ENCODE data around the gene TLNRD1.
"Not testable (repeated sequence)": the region's sequence is repeated elsewhere in the genome, so short reads cannot be mapped to it uniquely, and the experiment has no call there.

The TLNRD1 gene

DNA sequence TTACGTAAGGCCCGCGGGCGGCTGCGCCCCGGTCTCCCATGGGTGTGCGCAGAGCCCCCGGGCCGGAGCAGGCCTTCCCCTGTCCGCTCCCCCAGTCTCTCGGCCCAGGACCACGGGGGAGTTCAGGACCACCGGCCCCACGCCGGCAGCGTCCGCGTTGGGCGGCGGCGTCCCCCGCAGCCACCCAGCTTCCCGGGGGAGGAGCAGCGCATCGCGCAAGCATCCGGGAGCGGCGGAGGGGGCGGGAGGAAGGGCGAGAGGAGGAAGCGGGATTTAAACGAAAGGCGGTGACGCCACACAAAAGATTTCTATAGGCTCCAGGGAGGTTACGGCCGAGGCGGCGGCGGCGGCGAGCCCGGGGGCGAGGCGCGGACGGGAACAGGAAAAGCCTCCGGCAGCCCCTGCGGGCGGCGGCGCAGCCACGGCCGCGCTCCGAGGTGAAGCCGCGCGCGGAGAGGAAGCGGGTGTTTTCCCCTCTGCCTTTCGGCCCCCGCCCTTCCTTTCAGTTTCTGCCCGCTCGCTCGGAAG, at the start of gene TLNRD1:
Gene TLNRD1, plus strand, starts transcription at position 300 of the 528 bp plus-strand sequence. CDS start 1,349 bp downstream, outside the sequence.
- DNase-seq (ENCODE audit: low read depth in 2 of 2, low spot score in 1 of 2) = peak; percentile 50 to 66

- no peak for DNase-seq (ENCODE audit: low read depth in 2 of 2, low spot score in 1 of 2)
Measured at GRCh38 chr15:80951941-80952340, 48.8 kb upstream of the TLNRD1 start.

DNA sequence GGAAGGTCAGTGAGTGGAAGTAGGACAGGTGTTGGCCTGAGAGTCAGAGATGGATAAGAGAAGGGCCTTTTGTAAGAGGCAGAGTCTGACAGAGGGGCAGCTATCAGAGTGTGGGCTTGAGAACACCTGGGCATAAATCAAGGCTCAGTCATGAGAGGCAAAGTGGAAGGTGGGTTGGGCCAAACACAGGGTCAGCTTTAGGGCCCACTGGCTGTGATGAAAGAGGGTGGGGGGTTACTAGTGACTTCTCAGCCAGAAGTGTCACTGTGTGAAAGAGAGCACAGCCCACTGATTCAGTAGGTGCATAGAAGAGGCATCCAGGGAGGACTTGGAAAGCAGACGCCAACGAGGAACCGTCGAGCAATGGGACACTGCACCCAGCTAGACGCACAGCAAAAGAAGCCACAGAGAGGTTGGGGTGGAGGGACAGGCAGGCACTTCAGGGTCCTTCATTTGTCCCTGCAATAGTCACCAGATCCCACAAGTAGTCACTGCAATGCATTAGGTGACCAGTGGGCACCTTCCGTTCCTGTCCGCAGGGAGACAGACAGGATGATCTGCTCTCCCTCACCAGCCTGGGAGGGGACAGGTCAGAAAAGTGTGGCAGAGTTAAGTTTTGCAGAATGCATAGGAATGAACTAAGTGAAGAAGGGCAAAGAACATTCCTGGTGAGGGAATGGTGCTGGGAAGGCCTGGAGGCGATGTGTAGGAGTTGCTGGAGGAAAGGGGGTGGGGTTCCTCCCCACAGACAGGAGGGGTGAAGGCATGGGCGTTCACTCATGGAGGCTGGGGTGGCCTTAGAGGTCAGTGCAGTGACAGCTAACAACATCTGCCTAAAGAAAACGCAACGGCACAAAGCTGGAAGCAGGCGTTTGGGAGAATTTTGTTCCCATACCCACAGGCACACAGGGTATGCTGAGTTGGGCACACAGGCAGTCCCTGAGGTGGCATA, 47.4 kb upstream of the TLNRD1 start:
- DNase-seq (ENCODE audit: low read depth in 2 of 2, low spot score in 1 of 2) = no peak

GRCh38 chr15:80953953-80954778, 46.6 kb upstream of the TLNRD1 start:
- no peak for DNase-seq (ENCODE audit: low read depth in 2 of 2, low spot score in 1 of 2)

GRCh38 chr15:80955571-80956452, 44.9 kb upstream of the TLNRD1 start:
- peak; percentile 14 to 34 for DNase-seq (ENCODE audit: low read depth in 2 of 2, low spot score in 1 of 2)

DNA sequence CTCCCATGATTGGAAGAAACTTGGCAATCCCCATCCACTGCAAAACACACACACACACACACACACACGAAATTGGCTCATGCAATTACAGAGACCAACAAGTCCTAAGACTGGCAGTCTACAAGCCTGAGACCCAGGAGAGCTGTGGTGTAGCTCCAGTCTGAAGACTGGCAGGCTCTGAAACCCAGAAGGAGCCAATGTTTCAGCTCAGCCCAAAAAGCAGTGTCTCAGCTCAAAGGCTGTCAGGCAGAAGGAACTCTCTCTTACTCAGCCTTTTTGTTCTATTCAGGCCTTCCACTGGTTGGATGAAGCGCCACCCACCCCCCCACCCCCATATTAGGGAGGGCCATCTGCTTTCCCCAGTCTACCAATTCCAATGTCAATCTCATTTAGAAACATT, 43.2 kb upstream of the TLNRD1 start:
- DNase-seq (ENCODE audit: low read depth in 2 of 2, low spot score in 1 of 2) = no peak

DNA sequence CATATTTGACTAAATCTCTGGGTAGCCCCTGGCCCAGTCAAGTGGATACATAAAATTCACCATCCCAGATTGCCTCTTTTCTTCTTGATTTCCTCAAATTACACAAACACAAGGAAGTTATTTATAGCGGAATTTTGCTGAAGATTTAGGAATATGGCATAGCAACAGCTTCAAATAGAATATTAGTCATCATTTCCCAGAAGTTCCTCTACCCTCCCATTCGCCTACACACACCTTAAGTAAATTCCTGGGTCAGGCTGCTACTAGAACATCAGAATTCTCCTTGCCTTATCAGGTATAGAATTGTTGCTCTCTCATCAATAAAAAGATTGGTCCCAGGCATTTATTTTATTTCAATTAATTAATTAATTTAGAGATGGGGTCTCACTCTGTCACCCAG, 42.7 kb upstream of the TLNRD1 start:
- no peak for DNase-seq (ENCODE audit: low read depth in 2 of 2, low spot score in 1 of 2)

DNA sequence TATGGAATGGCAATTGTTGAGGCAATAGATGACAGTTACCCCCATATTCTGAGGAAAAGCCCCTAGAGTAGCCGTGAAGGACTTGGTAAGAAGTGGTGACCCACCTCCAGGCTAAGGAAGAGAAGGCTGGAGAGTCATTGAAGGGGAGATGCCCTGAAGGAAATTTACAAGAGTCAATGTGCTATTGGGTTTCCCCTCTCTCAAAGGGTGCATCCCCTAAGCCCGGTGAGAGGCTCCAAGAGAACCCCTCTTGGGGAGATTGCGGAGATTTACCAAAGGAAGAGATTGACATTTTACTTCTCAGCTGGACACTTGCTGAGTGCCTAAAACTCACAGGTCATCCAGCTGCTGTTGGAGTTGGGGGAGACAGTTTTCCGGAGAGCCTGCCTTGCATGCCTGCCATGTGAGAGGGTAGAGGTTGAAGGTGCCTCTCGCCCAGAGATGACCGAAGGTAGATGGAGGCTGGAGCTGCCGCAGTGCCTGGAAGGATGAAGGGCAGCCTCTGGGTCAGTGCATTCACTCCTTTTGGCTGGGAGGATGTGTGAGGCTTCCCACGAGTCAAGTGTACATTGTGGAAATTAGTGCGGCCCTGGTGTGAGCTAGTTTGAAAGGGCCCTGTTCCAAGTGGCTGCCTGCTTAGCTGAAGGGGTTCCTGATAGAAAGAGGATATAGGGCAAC, 41.8 kb upstream of the TLNRD1 start:
- no peak for DNase-seq (ENCODE audit: low read depth in 2 of 2, low spot score in 1 of 2)

GRCh38 chr15:80965454-80965853, 35.3 kb upstream of the TLNRD1 start:
- not testable (repeated sequence) for DNase-seq (ENCODE audit: low read depth in 2 of 2, low spot score in 1 of 2)

DNA sequence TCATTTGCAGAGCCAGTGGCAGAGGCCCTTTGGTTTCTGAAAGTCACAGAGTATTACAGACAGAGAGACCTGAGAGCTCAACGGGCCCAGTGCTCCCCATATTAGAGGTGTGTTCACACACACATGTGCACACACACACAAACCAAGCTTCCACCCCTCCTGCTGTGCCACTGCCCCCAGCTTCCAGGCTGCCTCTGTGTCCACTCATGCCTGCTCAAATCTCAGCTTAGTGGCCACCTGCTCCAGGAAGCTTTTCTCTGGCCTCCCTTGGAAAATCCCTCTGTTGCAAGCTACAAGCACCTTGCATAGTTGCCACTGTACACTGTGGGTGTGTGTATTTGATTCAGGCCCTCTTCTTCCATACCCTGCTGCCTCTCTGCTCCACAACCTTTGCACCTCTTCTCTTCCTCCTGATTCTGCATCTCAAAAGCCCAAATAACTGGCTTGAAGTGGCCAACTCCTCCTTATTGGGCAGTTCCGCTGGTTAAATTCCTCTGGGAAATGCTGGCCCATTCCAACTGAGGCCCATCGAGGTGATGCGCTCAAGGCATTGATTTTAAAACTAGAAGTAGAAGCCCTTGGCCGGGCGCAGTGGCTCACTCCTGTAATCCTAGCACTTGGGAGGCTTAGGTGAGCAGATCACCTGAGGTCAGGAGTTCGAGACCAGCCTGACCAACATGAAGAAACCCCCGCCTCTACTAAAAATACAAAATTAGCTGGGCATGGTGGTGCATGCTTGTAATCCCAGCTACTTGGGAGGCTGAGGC, 34.1 kb upstream of the TLNRD1 start:
- no peak for DNase-seq (ENCODE audit: low read depth in 2 of 2, low spot score in 1 of 2)

- DNase-seq (ENCODE audit: low read depth in 2 of 2, low spot score in 1 of 2) = no peak
Measured at GRCh38 chr15:80967451-80967850, 33.3 kb upstream of the TLNRD1 start.

- no peak for DNase-seq (ENCODE audit: low read depth in 2 of 2, low spot score in 1 of 2)
Measured at GRCh38 chr15:80967991-80968510, 32.7 kb upstream of the TLNRD1 start.

GRCh38 chr15:80969316-80969715, 31.4 kb upstream of the TLNRD1 start:
- no peak for DNase-seq (ENCODE audit: low read depth in 2 of 2, low spot score in 1 of 2)

GRCh38 chr15:80970018-80970657, 30.6 kb upstream of the TLNRD1 start:
- DNase-seq (ENCODE audit: low read depth in 2 of 2, low spot score in 1 of 2) = peak; percentile 18 to 55

DNA sequence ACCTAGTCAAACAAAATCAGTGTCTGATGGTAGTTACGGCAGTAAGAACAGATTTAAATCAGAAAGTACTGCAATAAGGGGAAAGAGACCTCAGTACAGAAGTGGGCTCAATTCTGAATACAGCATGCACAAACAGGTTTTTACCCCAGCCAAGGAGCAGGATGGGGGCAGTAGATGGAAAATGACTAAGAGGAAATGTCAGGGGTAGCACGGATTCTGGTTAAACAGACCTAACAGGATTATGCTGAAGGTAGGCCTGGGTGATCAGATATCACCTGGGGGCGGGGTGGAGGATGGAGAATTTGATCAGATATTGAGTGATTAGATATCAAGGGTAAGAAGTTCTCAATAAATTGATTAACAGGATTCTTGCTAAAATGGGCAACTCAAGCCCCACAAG, 30.1 kb upstream of the TLNRD1 start:
- no peak for DNase-seq (ENCODE audit: low read depth in 2 of 2, low spot score in 1 of 2)

GRCh38 chr15:80971143-80971542, 29.6 kb upstream of the TLNRD1 start:
- DNase-seq (ENCODE audit: low read depth in 2 of 2, low spot score in 1 of 2) = no peak

- DNase-seq (ENCODE audit: low read depth in 2 of 2, low spot score in 1 of 2) = no peak
Measured at GRCh38 chr15:80972276-80972675, 28.4 kb upstream of the TLNRD1 start.

GRCh38 chr15:80974914-80975313, 25.8 kb upstream of the TLNRD1 start:
- DNase-seq (ENCODE audit: low read depth in 2 of 2, low spot score in 1 of 2) = no peak

- no peak for DNase-seq (ENCODE audit: low read depth in 2 of 2, low spot score in 1 of 2)
Measured at GRCh38 chr15:80976851-80977250, 23.9 kb upstream of the TLNRD1 start.

Measured in stimulated activated CD8-positive, alpha-beta memory T cell treated with anti-CD3 and anti-CD28 coated beads, Interleukin-4, amount 100 ng/mL, for 4 hours (primary cell).